Kidney epithelial cell (primary cell): ENCODE data around the gene TMEM80. TPM values are rescaled to one million over a fixed set of nuclear protein-coding genes. Genes with fewer than 3 reads are reported as not detected.

Source experiments
- DNase-seq: peaks from one replicate; pipeline ENCODE4 v3.0.0-alpha.2; 2010; ENCODE audit warnings: low read depth
- H3K27me3 ChIP-seq: 2 replicates; pipeline ENCODE4 v1.6.0; 2011; ENCODE audit warnings: low read length; ENCODE audit not compliant: control insufficient read depth, insufficient read depth
- H3K36me3 ChIP-seq: 2 replicates; pipeline ENCODE4 v1.5.1; 2011; ENCODE audit warnings: low read length; ENCODE audit not compliant: control insufficient read depth, insufficient read depth
- H3K4me3 ChIP-seq: 2 replicates; pipeline ENCODE4 v1.5.1; 2011; ENCODE audit warnings: low read depth, mild to moderate bottlenecking, control low read depth, low read length
- total RNA-seq: library from RNA; depleted of rRNA; stranded (reverse); fragments of >200 nt; gene quantifications from 2 replicates; pipeline ENCODE4 v1.2.3, GENCODE V29; 2015
- TF ChIP-seq, protein P1 (sequence below): IDR thresholded peaks from 2 replicates; pipeline ENCODE4 v1.5.1; 2011; ENCODE audit warnings: mild to moderate bottlenecking, moderate library complexity, low read length, control low read depth, inconsistent platforms; ENCODE audit not compliant: insufficient read depth, poor library complexity, severe bottlenecking

The TMEM80 gene
- total RNA-seq, 1 donor from 2014 or later: 28.5 TPM

DNA sequence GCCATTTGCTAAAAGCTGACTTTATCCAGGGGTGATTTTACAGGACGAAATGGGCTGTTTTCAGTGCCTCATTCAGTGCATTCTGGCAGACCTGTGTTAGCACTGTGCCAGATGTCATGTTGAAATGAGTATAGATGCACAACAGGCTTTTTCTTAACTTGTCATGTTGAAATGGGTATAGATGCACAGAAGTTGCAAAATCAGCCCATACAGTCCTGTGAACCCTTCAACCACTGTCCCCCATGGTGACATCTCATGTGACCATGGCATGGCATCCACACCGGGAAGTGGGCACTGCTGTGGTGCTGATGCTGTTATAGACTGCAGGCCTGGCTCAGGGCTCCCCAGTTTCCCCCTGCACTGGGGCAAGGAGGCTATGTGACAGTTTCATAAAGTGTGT is 54.1 kb downstream of the TMEM80 start:
- Histone ChIP-seq H3K36me3 (no peaks in the 10 kb centered on the region), H3K4me3 (no peak overlapping the region), H3K27me3 (no peaks in the 10 kb centered on the region)
- TF ChIP-seq, protein P1, sequence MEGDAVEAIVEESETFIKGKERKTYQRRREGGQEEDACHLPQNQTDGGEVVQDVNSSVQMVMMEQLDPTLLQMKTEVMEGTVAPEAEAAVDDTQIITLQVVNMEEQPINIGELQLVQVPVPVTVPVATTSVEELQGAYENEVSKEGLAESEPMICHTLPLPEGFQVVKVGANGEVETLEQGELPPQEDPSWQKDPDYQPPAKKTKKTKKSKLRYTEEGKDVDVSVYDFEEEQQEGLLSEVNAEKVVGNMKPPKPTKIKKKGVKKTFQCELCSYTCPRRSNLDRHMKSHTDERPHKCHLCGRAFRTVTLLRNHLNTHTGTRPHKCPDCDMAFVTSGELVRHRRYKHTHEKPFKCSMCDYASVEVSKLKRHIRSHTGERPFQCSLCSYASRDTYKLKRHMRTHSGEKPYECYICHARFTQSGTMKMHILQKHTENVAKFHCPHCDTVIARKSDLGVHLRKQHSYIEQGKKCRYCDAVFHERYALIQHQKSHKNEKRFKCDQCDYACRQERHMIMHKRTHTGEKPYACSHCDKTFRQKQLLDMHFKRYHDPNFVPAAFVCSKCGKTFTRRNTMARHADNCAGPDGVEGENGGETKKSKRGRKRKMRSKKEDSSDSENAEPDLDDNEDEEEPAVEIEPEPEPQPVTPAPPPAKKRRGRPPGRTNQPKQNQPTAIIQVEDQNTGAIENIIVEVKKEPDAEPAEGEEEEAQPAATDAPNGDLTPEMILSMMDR: no peak
- no peak for DNase-seq

Other genes with a start within 250 kb of the TMEM80 start
- 81.1 and 96.3 TPM in 2 replicates for gene PTDSS2, start 245.5 kb upstream of the TMEM80 start, total RNA-seq
- gene RNH1, start 188.6 kb upstream of the TMEM80 start, total RNA-seq: 229 and 251 TPM in 2 replicates
- gene HRAS, start 160.2 kb upstream of the TMEM80 start, total RNA-seq: 83.7 and 96.1 TPM in 2 replicates
- 1.6 and 1.9 TPM in 2 replicates for gene LRRC56, start 158.3 kb upstream of the TMEM80 start, total RNA-seq
- 1.9 and 4.7 TPM in 2 replicates for gene LMNTD2, start 135.1 kb upstream of the TMEM80 start, total RNA-seq
- gene RASSF7, start 134.8 kb upstream of the TMEM80 start, total RNA-seq: 72.5 and 91.7 TPM in 2 replicates
- gene PHRF1, start 119.3 kb upstream of the TMEM80 start, total RNA-seq: 32.5 and 33.0 TPM in 2 replicates
- 60.2 and 78.7 TPM in 2 replicates for gene IRF7, start 79.9 kb upstream of the TMEM80 start, total RNA-seq
- gene CDHR5, start 70.9 kb upstream of the TMEM80 start, total RNA-seq: 0.92 TPM in 1 of 2 replicates, not detected in the other
- gene SCT, start 68.6 kb upstream of the TMEM80 start, total RNA-seq: 2.1 TPM in 1 of 2 replicates, not detected in the other
- 0.08 TPM in 1 of 2 replicates, not detected in the other for gene DRD4, start 58.5 kb upstream of the TMEM80 start, total RNA-seq
- 56.5 and 63.0 TPM in 2 replicates for gene DEAF1, start 594 bp upstream of the TMEM80 start, total RNA-seq
- gene EPS8L2, start 10.4 kb downstream of the TMEM80 start, total RNA-seq: 119 and 143 TPM in 2 replicates
- 201 and 207 TPM in 2 replicates for gene TALDO1, start 51.6 kb downstream of the TMEM80 start, total RNA-seq
- 27.6 and 54.9 TPM in 2 replicates for gene GATD1, start 81.7 kb downstream of the TMEM80 start, total RNA-seq
- gene CEND1, start 94.3 kb downstream of the TMEM80 start, total RNA-seq: 0.25 TPM in 1 of 2 replicates, not detected in the other
- gene SLC25A22, start 102.5 kb downstream of the TMEM80 start, total RNA-seq: 17.1 and 19.8 TPM in 2 replicates
- 31.1 and 36.2 TPM in 2 replicates for gene PIDD1, start 109.4 kb downstream of the TMEM80 start, total RNA-seq
- gene RPLP2, start 114.2 kb downstream of the TMEM80 start, total RNA-seq: 708 and 1,183 TPM in 2 replicates
- gene PNPLA2, start 123.1 kb downstream of the TMEM80 start, total RNA-seq: 27.5 and 46.0 TPM in 2 replicates
- 18.3 and 19.7 TPM in 2 replicates for gene CRACR2B, start 132.1 kb downstream of the TMEM80 start, total RNA-seq
- gene CD151, start 137.1 kb downstream of the TMEM80 start, total RNA-seq: 644 and 669 TPM in 2 replicates
- gene POLR2L, start 146.7 kb downstream of the TMEM80 start, total RNA-seq: 42.0 and 45.1 TPM in 2 replicates
- gene TSPAN4, start 147.0 kb downstream of the TMEM80 start, total RNA-seq: 77.5 and 77.9 TPM in 2 replicates
- gene CHID1, start 215.0 kb downstream of the TMEM80 start, total RNA-seq: 90.0 and 121 TPM in 2 replicates
- gene AP2A2, start 230.1 kb downstream of the TMEM80 start, total RNA-seq: 88.0 and 91.4 TPM in 2 replicates